Activated CD8-positive, alpha-beta memory T cell treated with anti-CD3 and anti-CD28 coated beads, Interleukin-2, amount 50 U/mL, for 1 hour (primary cell): ENCODE measurements around the gene MGMT.

Experiments used
- DNase-seq: peaks from one replicate; pipeline ENCODE4 v3.0.0-alpha.2; 2020; ENCODE audit errors: extremely low read depth

Gene MGMT

DNA sequence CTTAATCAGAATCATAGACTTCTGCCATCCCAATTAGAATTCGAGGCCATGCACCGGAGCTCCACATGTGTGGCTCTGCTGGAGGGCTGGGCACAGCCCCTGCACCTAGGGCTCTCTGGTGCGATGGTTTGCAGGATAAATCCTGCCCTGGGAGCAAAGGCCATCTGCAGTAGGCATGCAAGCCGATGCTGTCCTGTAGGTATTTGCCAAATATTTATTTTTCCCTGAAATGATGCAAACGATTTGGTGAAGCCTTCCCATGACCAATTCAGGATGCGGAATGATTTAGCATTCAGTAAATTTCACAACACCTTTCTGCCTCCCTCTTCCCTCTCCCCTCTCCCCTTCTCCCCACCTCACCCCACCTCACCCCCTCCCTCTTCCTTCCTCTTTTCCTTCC, 326.4 kb downstream of the MGMT start:
- no peak for DNase-seq

DNA sequence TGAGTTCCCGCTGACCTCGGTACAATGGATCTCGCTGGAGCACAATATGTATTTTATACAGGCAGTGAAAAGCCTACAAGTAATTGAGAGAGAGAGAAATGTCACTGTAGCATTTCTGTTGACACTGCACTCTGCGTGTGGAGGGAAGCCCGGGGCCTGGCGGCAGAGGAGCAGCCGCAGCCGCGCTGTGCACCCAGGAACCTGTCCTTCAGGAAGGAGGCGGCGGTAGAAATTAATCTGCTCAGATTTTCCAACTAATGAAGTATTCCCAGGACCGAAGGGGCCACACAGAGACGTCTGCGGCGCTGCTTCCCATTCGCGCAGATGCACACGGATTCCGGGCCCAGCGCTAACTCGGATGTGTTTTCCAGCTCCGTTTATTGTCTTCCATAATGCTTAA, 327.0 kb downstream of the MGMT start:
- no peak for DNase-seq

DNA sequence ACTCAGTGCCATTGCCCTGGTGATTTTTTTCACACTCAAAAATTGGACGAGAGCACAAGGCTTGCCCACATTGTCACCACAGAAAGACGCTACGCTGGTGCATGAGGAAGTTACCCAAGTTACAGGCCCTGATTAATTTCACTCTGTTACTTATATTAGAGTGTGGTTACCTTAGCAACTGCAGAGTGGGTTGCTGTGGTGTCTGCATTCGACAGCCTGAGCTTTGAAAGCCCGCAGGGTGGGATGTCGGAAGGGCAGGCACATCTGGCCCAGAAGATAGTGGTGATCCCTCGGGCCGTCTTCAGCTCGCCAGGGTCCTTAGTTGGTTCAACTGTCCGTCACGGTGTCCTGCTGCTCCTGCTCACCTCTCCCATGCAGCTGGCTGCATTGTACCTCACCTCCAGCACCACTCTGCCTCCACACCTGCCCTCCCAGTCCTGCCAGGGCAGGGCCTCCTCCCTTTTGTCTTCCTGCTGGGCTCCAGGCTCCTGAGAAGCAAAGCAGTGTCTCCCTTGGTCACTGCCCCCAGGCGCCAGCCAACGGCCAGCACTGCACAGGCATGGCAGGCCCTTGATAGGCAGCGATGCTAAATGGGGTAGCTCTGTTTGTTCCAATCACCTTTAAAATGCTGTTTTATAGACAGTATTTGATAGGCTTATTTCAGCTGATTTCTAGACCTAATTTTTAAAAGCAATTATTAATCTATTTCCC, 329.8 kb downstream of the MGMT start:
- no peak for DNase-seq

DNA sequence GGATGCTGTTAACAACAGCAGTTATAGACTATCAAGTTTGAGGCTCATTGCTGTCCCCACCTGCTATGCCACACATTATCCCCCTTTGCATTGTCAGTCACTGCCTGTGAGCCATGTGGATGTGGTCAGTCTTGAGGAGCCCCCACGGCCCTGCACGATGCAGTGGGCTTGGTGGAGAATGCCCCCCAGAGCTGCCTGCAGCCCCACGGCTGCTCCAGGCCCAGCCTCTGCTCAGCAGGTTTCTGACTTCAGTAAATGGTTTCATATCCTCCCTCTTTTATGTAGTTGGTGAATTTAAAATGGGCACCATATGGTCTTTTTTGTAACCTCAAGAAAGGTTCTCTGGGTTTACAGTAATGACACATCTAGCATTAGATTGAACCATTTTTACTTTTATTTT, 332.9 kb downstream of the MGMT start:
- no peak for DNase-seq

DNA sequence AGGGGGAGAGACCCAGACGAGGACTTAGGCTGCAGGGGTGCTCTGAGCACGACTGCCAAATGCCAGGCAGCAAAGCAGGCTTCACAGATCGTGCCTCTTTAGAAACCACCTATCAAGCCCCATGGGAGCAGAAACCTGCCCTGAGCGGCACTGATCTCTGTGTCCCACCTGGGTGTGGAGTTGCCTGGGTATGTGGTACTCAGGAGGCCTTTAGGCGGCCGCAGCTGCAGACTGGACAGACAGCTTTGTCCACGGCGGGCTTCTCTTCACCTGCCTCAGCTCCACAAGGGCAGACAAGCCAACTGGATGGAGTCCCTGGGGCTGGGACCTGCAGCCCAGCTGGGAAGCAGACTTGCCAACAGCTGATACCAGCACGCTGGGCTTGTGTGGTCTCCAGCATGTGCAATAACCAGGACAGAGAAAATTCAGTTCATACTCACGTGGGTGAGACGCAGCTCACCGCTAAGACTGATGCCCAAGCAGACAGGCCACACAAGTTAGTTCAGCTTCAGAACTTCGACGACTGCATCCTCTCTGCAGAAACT, 333.8 kb downstream of the MGMT start:
- no peak for DNase-seq

DNA sequence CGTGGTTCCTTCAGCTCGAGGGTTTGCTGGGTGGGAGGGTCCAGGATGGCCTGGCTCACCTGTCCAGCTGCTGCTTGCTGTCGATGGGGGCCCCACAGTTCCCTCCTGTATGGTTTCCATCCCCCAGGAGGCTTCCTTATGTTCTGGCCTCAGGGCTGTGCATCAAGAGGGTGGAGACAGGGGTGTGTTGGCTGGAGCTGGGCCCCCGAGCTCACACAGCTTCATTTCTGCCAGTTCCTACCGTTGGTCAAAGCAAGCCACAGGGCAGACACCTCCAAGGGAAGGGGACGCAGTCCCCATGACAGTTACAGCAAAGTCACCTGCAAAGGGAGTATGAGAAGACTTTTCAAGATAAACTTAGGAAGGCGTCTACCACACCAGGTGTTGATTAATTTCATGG, 340.2 kb downstream of the MGMT start:
- no peak for DNase-seq

DNA sequence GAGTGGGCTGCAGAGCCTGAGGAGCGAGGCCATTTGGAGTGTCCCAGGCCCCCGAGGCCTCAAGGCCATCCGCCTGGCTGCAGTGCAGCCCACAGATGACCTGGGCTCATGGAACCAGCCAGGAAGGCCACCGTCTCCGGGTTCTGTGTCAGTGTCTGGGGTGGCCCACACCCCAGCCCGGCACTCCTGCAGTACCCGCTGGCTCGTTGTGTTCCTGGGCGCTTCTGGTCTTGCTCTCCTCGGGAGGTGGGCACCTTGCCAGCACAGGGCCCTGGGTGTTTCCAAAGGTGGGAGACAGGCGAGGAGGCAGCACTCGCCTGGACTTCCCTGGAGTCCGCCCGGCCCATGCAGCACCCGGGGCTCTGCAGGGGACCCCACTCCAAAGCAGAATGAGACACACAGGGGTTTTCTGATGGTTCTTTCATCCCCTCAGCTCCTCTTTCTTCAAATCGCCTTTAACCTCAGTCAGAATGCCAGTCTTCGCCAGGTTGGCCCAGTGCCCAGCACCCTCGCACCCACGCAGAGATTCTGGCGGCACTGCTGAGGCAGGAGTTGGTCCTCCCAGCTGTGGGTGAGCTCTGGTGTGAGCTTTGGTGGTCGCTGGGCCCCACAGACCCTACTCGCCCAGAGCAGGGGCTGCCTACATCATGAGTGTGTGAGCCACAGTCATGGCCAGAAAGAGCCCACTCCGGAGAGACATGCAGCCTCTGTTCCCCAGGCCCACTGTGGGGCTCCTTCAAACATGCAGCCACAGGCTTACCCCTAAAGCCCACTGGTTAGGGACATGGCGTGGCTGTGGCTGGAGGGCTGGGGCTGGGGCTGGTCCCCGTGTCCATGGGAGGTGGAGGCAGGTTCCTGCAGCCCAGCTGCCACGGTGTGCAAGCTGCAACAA, 341.3 kb downstream of the MGMT start:
- no peak for DNase-seq

DNA sequence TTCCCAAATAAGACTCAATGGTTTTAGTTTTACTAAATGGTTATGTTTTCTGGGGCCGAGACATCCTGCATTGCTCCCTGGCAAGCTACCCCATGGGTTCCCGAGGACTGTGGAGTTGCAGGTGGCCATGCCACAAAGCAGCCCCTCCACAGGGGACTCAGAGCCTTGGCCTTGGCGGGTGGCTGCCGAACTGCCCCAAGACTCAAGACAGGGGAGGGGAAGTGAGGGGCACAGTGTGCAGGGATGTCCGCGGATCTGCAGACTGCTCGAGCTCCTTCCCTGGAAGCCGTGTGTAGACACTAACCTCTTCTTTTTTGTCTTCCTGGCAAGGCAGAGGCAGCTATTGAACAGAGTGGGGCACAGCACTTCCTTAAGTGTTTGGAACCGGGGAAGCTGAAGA, 342.4 kb downstream of the MGMT start:
- no peak for DNase-seq

DNA sequence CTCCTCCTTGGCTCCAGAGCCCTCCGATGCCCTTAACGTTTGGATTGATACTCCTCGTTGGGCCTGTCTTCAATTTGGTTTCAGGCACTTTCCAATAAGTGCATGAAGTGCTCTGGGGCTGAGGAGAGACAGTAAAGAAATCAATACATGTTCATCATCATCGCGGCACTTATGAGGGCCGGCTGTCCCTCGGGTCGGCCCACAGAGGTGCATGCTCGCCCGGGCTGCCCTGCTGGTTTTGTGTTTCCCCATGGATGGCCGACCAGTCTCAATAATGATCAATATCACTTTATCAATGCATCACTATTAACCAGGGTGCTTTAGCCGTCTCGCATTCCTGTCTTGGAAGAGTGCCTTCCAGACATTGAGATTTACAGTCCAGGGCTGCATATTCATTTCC, 342.8 kb downstream of the MGMT start:
- no peak for DNase-seq

DNA sequence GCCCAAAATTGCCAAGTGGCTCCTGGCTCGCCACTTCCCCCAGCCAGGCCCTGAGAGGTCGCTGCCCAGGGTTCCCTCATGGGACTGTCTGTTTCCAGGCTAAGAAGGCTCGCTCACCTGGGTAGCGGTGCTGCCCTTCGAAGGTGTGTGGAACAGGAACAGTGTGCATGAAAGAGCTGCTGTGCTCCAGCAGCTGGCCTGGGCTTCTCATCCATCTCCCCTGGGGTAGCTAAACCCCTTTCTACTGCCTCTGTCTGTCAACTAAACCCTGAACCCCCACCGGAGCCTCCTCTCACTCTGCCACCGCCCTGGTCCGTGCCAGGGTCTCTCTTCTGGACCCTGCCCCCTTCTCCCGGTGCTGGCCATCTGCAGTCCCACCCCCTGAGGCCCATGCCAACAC, 344.2 kb downstream of the MGMT start:
- no peak for DNase-seq

DNA sequence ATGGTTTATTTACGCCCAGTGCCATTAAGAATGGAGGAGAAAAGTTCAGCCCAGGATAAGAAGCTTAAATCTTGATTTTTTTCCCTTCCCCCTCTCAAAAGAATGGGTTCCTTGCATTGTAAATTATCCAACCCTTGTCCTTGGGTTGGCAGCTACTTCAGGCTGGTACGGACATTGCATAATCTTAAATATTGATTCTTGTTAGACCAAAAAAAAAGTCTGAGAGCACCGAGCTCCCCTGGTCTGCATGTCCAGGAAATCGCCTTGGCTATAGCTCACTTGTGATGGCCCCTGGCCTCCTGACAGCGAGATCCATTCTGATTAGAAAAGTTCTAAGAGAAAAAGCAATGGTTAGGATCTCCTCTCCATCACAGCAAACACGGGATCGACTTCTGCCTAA, 345.4 kb downstream of the MGMT start:
- DNase-seq: no peak

DNA sequence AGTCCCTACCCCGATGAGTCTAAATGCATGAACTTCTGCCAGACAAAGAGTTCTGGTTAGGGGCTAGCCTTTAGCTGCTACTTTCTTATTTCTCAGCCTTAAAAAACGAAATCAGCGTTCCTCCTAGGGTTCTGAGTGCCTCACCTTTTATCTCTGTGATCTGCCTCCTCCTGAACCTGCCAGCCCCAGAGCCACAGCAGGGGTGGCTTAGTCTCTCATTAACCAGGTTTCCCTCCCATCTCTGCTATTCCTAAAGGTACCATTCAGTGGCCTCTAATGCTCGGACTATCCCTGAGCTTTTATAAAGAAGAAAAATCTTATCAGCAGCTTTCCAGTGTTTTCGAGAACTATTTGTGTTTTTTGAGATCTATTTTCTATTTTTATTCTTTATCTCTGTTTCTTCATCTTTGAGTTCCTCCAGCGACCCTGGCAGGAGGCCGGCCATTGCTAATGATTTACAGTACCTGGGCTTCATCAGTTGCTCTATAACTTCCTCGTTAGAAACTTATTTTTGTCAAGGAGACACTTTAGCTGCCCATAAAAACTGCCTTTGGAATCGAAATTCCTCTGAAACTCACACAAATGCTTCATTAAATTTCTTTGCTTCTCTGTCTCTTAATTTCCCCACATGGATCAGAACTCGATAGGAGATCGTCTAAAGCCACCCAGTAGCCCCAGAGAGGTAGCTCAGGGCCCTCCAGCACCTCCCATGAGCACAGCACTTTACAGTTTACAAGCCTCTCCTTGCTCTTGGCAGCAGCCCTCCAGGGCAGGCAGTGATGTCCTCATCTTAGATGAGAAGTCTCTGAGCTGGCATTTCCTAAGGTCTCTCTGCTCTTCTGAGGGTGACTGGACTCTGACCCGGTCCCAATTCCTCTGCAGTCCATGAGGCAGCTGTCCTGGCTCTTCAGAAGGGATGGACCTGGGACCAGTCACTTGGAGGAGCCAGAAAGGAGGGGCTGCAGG, 347.9 kb downstream of the MGMT start:
- DNase-seq: no peak

DNA sequence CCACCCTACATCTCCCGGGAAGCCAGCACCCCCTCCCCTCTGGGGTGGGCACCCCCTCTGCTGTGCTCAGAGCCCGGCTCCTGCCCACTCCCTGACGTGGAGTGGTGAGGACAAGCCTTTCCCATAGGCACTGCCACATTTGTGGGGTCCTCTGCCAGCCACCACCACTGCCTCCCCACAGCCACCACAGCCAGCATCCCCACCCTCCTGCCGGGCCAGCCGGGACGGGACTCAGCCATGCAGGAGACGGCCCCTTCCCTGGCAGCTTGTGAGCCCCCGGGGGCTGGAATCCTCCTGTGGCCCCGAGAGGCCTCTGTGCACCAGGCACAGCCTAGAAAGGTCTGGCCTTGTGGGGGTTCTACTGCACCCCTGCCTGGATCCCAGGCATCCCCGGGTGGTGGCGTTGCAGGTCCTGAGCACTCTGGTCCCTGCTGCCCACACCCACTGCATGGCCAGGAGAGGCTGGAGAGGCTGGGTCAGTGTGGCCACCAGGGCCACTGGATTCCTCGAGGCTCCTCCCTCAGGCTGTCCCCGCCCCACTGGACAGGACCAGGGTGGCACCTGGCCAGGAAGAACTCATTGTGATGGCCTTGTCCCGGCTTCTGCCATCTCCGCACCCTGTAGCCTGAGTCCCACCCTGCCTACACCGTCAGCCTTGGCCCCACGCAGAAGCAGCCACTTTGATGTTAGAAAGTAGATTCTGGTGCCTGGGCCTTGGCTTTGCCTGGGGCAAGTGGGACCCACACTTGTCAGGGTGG, 349.0 kb downstream of the MGMT start:
- DNase-seq: no peak

DNA sequence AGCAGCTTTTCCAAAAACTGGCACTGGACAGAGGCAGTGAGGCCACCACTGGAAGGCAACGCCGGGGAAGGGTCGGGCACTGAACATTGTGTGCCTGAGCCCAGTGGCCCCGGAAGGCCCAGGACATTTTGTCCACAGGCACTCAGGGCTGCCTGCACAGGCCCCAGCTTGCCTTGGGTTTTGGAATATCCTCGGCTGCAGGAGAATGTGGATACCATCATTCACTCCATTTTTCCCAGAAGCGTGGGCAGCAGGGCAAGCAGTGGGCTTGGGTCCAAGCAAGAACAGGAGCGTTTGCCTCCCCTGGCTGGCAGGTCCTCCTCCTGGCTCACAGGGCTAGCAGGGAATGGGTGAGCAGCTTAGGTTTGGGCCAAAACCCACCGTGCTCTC, 349.6 kb downstream of the MGMT start:
- DNase-seq: no peak
